RWPE1 (cell line): ENCODE measurements around the gene NUAK1.

ENCODE experiments used
- CTCF ChIA-PET: fragments of 350-600 bp; sonication (Branson Sonifier 250); formaldehyde crosslinking; extraction: SDS; loops from one replicate; lab custom pipeline; 2021; lab: Yijun Ruan, JAX
- POLR2A ChIA-PET: fragments of 400-600 bp; formaldehyde crosslinking; extraction: SDS; loops from one replicate; lab custom pipeline; 2020; ENCODE audit warnings: antibody characterized with exemption; ENCODE audit not compliant: low non-redundant PET; lab: Yijun Ruan, JAX
- DNase-seq: peaks from one replicate; pipeline ENCODE4 v3.0.0; 2012; ENCODE audit warnings: low spot score
- H3K27ac ChIP-seq: fragments of 450-650 bp; 2 replicates; pipeline ENCODE4 v1.5.1; 2017
- CTCF ChIP-seq: fragments of 450-650 bp; conservative IDR thresholded peaks from 2 replicates; pipeline ENCODE4 v1.5.1; 2017; ENCODE audit warnings: low read depth, mild to moderate bottlenecking

NUAK1 gene

GRCh38 chr12:106128585-106129328, 10.0 kb downstream of the NUAK1 start:
- DNase-seq: no peak
- ChIA-PET POLR2A (no interaction called here), CTCF (interaction anchor here (0.6 kb wide), 1 partner anchor 786 kb away, joined by 5 read pairs; no protein-coding TSS in a partner anchor)
- H3K27ac ChIP-seq: peak overlapping the region; percentile 16; the same call in 1 of the 2 replicates
- TF ChIP-seq CTCF: no peak

DNA sequence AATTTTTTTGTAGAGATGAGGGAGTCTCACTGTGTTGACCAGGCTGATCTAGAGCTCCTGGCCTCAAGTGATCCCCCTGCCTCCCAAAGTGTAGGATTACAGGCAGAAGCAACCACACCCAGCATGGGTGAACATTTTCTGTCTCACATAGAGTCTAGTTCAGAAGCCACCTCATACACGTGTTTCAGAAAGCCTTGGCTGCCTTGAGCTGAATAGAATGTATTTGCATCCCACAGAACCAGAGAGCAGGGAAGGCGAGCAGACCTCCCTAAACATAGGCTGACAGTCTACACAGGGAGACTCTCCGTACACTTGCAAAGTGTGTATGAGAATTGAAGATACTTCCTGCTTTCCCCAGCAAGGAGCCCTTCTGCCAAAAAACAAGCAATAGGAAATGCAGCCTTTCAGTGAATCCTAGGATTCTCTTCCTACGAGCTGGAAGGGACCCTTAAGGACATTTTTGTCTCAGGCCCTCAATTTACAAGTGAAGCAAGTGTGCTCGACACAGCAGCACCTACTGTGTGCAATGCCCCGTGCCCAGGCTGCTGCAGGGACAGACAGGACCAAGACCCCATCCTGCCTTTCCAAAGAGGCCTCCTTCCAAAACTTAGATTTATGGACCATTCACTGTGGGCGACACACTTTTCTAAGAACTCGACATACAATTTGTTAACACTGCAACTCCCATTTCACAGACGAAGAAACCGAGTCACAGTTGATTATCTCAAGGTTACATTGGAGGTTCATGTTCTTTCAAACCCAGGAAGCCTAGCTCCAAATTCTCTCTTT, 11.2 kb downstream of the NUAK1 start:
- no peak overlapping the region for H3K27ac ChIP-seq
- POLR2A ChIA-PET: no interaction called here
- CTCF ChIA-PET: interaction anchor here (0.6 kb wide), 1 partner anchor 8 kb away, joined by 3 read pairs; no protein-coding TSS in a partner anchor
- DNase-seq: no peak
- TF ChIP-seq CTCF: no peak

- no peak for TF ChIP-seq CTCF
- POLR2A ChIA-PET: no interaction called here
- CTCF ChIA-PET: interaction anchor here (0.5 to 1.1 kb wide), 5 partner anchors 8 to 1068 kb away, joined by 3 read pairs; no protein-coding TSS in a partner anchor
- H3K27ac ChIP-seq: no peak overlapping the region
- no peak for DNase-seq
Measured at GRCh38 chr12:106126441-106127337, 12.1 kb downstream of the NUAK1 start.

DNA sequence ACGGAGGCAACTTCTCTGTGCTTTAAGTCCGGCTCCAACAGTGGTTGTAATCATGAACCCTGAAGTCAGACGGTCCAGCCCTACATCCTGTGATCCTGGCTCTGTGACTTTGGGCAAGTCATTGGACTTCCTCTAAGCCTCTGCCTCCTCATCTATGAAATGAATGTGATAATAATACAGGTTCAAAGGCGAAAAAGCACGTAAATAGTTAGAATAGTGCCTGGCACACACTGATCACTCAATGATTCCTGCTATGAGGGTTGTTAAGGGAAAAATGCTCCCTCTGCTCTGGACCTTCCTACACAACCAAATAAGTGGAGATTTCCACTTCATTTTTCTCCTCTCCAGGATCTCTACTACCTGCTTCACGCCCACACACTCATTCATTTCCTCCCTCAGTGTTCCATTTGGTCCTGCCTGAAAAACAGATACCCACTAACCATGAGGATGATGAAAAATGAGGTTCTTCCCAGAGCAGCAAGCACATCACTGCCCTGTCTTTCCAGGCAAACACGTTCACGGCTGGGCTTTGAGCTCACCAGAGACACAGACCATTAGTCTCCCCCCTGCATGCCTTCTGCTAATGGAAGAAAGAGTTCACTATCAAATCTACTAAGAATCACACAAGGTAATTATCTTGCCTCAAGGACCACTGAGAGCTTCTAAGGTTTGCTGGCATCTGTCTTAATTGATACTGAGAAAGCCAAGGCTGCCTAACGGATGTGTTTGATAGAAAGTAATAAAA, 13.2 kb downstream of the NUAK1 start:
- CTCF ChIA-PET: interaction anchor here (0.5 kb wide), 1 partner anchor 1067 kb away, joined by 3 read pairs; no protein-coding TSS in a partner anchor
- DNase-seq: no peak
- POLR2A ChIA-PET: no interaction called here
- TF ChIP-seq CTCF: no peak
- H3K27ac ChIP-seq: no peak overlapping the region

DNA sequence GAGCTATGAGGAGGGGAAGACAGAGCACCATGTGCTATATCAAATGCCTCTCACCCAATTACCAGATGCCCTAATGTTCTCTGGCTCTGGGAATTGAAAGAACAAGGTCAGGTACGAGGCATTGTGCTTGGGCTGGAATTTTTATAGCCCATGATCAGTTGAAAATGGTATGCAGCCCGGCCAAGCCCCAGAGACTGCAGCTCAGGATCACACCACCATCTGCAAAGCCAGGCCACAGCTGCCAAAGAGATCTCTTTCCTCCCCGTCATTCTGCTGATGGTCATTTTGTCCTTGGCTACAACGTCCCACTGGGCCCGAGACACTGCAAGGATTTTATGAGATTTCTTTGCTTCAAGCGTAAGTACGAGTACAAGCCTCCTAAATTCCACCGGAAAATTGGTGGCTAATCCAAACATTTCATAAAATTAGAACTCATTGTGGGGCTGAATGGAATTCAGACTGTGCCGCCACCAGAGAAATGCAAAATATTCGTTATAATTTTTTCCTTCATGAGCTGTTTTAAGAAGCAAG, 15.1 kb downstream of the NUAK1 start:
- DNase-seq: no peak
- POLR2A ChIA-PET: no interaction called here
- no peak for TF ChIP-seq CTCF
- H3K27ac ChIP-seq: no peak overlapping the region
- CTCF ChIA-PET: interaction anchor here (0.7 kb wide), 1 partner anchor 12 kb away, joined by 3 read pairs; no protein-coding TSS in a partner anchor
